ENCODE results near the gene GOLGA6C.
"Not testable (repeated sequence)": the region's sequence is repeated elsewhere in the genome, so short reads cannot be mapped to it uniquely, and the experiment has no call there.

Gene GOLGA6C

GRCh38 chr15:75314552-75315290 is 56.6 kb downstream of the GOLGA6C start:
- peaks cover 2% of the 10 kb centered on the region for H3K27me3 Mint-ChIP-seq
- H3K9me3 Mint-ChIP-seq = no peaks in the 10 kb centered on the region
- no peak overlapping the region for H3K4me3 Mint-ChIP-seq
- peaks cover 5% of the 10 kb centered on the region for H3K4me1 Mint-ChIP-seq
- ATAC-seq (no peak), DNase-seq (no peak)
- H3K27ac Mint-ChIP-seq = no peak overlapping the region

DNA sequence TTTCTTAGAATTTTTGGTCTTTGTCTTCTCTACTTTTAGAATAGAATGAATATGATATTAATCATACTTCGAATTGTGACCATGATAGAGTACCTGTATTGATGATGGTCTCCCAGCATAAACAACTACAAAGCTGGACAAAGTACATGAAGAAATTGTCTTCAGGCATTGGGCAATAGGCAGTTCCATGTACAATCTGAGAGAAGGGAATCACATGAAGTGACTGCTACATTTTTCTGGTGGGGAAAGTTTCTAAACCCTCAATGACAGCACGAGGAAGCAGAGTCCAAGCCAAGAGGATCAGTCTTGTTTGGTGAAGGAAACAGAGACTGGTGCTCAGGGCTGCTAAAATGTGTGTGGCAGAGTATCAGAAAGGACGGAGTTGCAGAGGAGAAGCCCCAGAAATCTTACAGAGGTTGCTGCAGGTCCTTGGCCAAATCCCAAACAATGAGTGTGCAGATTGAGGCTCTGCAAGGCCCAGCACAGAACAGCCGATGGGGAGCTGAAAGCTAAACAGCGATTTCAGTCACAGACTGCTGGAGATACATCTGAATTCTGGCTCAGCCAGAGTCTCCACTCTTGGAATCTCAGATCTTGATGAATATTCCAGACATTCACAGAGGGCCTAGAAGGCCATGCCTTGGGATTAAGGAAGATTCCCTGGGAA is 61.2 kb downstream of the GOLGA6C start:
- ATAC-seq = not testable (repeated sequence)

More for the DNA sequence above, 61.2 kb downstream of the GOLGA6C start:
- DNase-seq, H3K27ac Mint-ChIP-seq, H3K4me1 Mint-ChIP-seq, H3K9me3 Mint-ChIP-seq, H3K4me3 Mint-ChIP-seq, H3K27me3 Mint-ChIP-seq: not testable (repeated sequence)
